Hepatocyte (in vitro differentiated cells): ENCODE results near the gene AKAP6. TPM values are rescaled to one million over a fixed set of nuclear protein-coding genes. Genes with fewer than 3 reads are reported as not detected.

ENCODE experiments used
- DNase-seq: peaks from one replicate; pipeline ENCODE4 v3.0.0-alpha.2; 2016; ENCODE audit warnings: low spot score
- H2AFZ ChIP-seq: fragments of 200-600 bp; sonication (generic); 2 replicates; pipeline ENCODE4 v1.6.0; 2016; ENCODE audit warnings: antibody characterized with exemption, mild to moderate bottlenecking
- H3K27ac ChIP-seq: fragments of 200-600 bp; sonication (generic); 2 replicates; pipeline ENCODE4 v1.5.1; 2016; ENCODE audit warnings: mild to moderate bottlenecking
- H3K27me3 ChIP-seq: fragments of 200-600 bp; sonication (generic); 2 replicates; pipeline ENCODE4 v1.6.1; 2016
- H3K36me3 ChIP-seq: fragments of 200-600 bp; sonication (generic); replicated peaks from 2 replicates; pipeline ENCODE4 v1.5.1; 2016; ENCODE audit warnings: low read depth; ENCODE audit not compliant: insufficient read depth
- H3K4me1 ChIP-seq: fragments of 200-600 bp; sonication (generic); 2 replicates; pipeline ENCODE4 v1.5.1; 2016; ENCODE audit warnings: mild to moderate bottlenecking, moderate library complexity; ENCODE audit not compliant: insufficient read depth
- H3K4me2 ChIP-seq: fragments of 200-600 bp; sonication (generic); 2 replicates; pipeline ENCODE4 v1.6.0; 2016
- H3K4me3 ChIP-seq: fragments of 200-600 bp; sonication (generic); 2 replicates; pipeline ENCODE4 v1.5.1; 2016; ENCODE audit warnings: mild to moderate bottlenecking
- H3K79me2 ChIP-seq: fragments of 200-600 bp; sonication (generic); 2 replicates; pipeline ENCODE4 v1.6.0; 2017; ENCODE audit warnings: mild to moderate bottlenecking
- H3K9me2 ChIP-seq: fragments of 200-600 bp; sonication (generic); replicated peaks from 2 replicates; pipeline ENCODE4 v1.6.0; 2017; ENCODE audit warnings: mild to moderate bottlenecking; ENCODE audit not compliant: insufficient read depth
- H3K9me3 ChIP-seq: fragments of 200-600 bp; sonication (generic); 2 replicates; pipeline ENCODE4 v1.5.1; 2016; ENCODE audit warnings: low read depth, mild to moderate bottlenecking
- H4K20me1 ChIP-seq: fragments of 200-600 bp; sonication (generic); 2 replicates; pipeline ENCODE4 v1.6.0; 2016; ENCODE audit warnings: mild to moderate bottlenecking; ENCODE audit not compliant: insufficient read depth, poor library complexity, severe bottlenecking
- CTCF ChIP-seq: fragments of 200-600 bp; sonication (generic); IDR thresholded peaks from 2 replicates; pipeline ENCODE4 v1.5.1; 2016; ENCODE audit warnings: antibody characterized with exemption, mild to moderate bottlenecking; ENCODE audit not compliant: poor library complexity
- EZH2 ChIP-seq: fragments of 200-600 bp; sonication (generic); IDR thresholded peaks from 2 replicates; pipeline ENCODE4 v1.6.1; 2016; ENCODE audit warnings: antibody characterized with exemption, mild to moderate bottlenecking, borderline replicate concordance
- EZH2phosphoT487 ChIP-seq: fragments of 200-600 bp; sonication (generic); IDR thresholded peaks from one replicate; pipeline ENCODE4 v1.6.1; 2018; ENCODE audit warnings: antibody characterized with exemption, mild to moderate bottlenecking, low read depth, moderate library complexity; ENCODE audit not compliant: unreplicated experiment, severe bottlenecking
- WGBS: methylation state at CpG from one replicate; pipeline ENCODE4 v1.1.6; 2016; ENCODE audit warnings: low lambda C conversion rate; ENCODE audit errors: missing lambda C conversion rate; 5-methylcytosine and 5-hydroxymethylcytosine counted together
- polyA plus RNA-seq: library from polyadenylated mRNA; unstranded; fragments of >200 nt; fragmentation: Nextera tagmentation; extraction: Ambion mirVana; gene quantifications from 2 replicates; pipeline ENCODE4 v1.2.1, GENCODE V29; 2016
- total RNA-seq: library from RNA; depleted of rRNA; stranded (reverse); fragments of >200 nt; gene quantifications from 2 replicates; pipeline ENCODE4 v1.2.3, GENCODE V29; 2014

AKAP6 gene
- total and polyA plus RNA-seq, 2 experiments from 2014 or later: 1.1 to 2.1 TPM

DNA sequence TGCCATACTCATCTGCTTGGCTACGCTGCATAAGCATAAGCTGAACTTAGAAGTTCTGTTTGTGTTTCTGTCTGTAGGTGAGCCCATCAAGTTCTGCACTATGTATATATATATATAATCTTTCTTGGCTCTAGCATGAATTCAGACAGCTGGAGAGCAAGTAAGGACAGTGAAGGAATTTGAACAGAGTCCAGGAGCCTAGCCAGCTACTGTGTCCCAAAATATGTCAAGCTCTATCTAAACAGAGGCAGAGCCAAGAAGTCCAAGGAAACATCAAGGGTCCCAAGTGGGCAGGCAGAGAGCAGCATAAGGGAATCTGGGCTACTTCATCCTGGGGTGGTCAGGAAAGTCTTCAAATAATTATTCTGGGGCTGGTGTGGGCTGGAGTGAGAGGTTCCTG, 491.1 kb downstream of the AKAP6 start:
- Histone ChIP-seq H3K9me3 (no peaks in the 10 kb centered on the region), H3K4me1 (no peaks in the 10 kb centered on the region), H3K4me3 (no peak overlapping the region), H3K27me3 (no peaks in the 10 kb centered on the region), H3K27ac (no peak overlapping the region), H2AFZ (no peak overlapping the region), H3K79me2 (no peaks in the 10 kb centered on the region), H3K36me3 (no peaks in the 10 kb centered on the region), H4K20me1 (no peaks in the 10 kb centered on the region), H3K9me2 (no peaks in the 10 kb centered on the region), H3K4me2 (no peak overlapping the region)
- no peak for DNase-seq
- 89% methylated on average over 1 of the region's 1 CpG for WGBS
- TF ChIP-seq CTCF (no peak), EZH2phosphoT487 (no peak), EZH2 (no peak)

- H3K9me3 ChIP-seq: no peaks in the 10 kb centered on the region
- no peaks in the 10 kb centered on the region for H3K79me2 ChIP-seq
- no peak overlapping the region for H3K27ac ChIP-seq
- no peaks in the 10 kb centered on the region for H3K36me3 ChIP-seq
- no peaks in the 10 kb centered on the region for H4K20me1 ChIP-seq
- DNase-seq: no peak
- no peak overlapping the region for H2AFZ ChIP-seq
- H3K4me2 ChIP-seq: no peak overlapping the region
- no peak overlapping the region for H3K4me3 ChIP-seq
- H3K27me3 ChIP-seq: no peaks in the 10 kb centered on the region
- H3K4me1 ChIP-seq: no peaks in the 10 kb centered on the region
- H3K9me2 ChIP-seq: no peaks in the 10 kb centered on the region
- TF ChIP-seq CTCF: no peak
- no peak for TF ChIP-seq EZH2phosphoT487
- TF ChIP-seq EZH2: no peak
These were observed 491.6 kb downstream of the AKAP6 start for GRCh38 chr14:32820682-32821081.

DNA sequence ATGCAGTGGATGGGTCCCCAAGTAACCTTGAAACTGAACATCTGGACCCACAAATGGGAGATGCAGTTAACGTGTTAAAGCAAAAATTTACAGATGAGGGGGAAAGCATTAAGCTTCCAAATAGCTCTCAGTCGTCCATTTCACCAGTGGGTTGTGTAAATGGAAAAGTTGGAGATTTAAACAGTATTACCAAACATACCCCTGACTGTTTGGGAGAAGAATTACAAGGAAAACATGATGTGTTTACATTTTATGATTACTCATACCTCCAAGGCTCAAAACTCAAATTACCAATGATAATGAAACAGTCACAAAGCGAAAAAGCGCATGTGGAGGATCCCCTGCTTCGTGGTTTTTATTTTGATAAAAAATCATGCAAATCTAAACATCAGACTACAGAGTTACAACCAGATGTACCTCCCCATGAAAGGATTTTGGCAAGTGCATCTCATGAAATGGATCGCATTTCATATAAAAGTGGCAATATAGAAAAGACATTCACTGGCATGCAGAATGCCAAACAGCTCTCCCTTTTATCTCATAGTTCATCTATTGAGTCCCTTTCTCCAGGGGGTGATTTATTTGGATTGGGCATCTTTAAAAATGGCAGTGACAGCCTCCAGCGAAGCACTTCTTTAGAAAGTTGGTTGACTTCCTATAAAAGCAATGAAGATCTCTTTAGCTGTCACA, 493.0 kb downstream of the AKAP6 start:
- no peak for TF ChIP-seq EZH2phosphoT487
- TF ChIP-seq EZH2: no peak
- no peak for TF ChIP-seq CTCF
- H3K9me3 ChIP-seq: no peaks in the 10 kb centered on the region
- no peak overlapping the region for H3K4me2 ChIP-seq
- 53% methylated on average over 7 of the region's 7 CpGs for WGBS
- no peaks in the 10 kb centered on the region for H4K20me1 ChIP-seq
- no peaks in the 10 kb centered on the region for H3K9me2 ChIP-seq
- no peak overlapping the region for H3K4me3 ChIP-seq
- DNase-seq: no peak
- no peaks in the 10 kb centered on the region for H3K79me2 ChIP-seq
- H3K27me3 ChIP-seq: no peaks in the 10 kb centered on the region
- no peaks in the 10 kb centered on the region for H3K4me1 ChIP-seq
- H2AFZ ChIP-seq: no peak overlapping the region
- no peak overlapping the region for H3K27ac ChIP-seq
- no peaks in the 10 kb centered on the region for H3K36me3 ChIP-seq

DNA sequence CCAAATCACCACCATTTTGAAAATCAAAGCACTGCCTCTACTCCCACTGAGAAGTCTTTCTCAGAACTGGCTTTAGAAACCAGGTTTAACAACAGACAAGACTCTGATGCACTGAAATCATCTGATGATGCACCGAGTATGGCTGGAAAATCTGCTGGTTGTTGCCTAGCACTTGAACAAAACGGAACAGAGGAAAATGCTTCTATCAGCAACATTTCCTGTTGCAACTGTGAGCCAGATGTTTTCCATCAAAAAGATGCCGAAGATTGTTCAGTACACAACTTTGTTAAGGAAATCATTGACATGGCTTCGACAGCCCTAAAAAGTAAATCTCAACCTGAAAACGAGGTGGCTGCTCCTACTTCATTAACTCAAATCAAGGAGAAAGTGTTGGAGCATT, 494.6 kb downstream of the AKAP6 start:
- no peaks in the 10 kb centered on the region for H4K20me1 ChIP-seq
- WGBS: 72% methylated on average over 5 of the region's 5 CpGs
- TF ChIP-seq EZH2: no peak
- no peak for TF ChIP-seq EZH2phosphoT487
- TF ChIP-seq CTCF: no peak
- H3K4me1 ChIP-seq: no peaks in the 10 kb centered on the region
- no peaks in the 10 kb centered on the region for H3K27me3 ChIP-seq
- H3K9me2 ChIP-seq: no peaks in the 10 kb centered on the region
- H3K79me2 ChIP-seq: no peaks in the 10 kb centered on the region
- H2AFZ ChIP-seq: no peak overlapping the region
- no peaks in the 10 kb centered on the region for H3K36me3 ChIP-seq
- no peaks in the 10 kb centered on the region for H3K9me3 ChIP-seq
- no peak overlapping the region for H3K4me2 ChIP-seq
- DNase-seq: no peak
- no peak overlapping the region for H3K27ac ChIP-seq
- H3K4me3 ChIP-seq: no peak overlapping the region
